HUES48 (cell line): ENCODE measurements around the gene HDAC4.

Source experiments
- H3K27ac ChIP-seq: one replicate; pipeline ENCODE4 v1.7.0; 2013; ENCODE audit warnings: low read depth, low read length, inconsistent platforms
- H3K27me3 ChIP-seq: 2 replicates; pipeline ENCODE4 v1.6.1; 2013; ENCODE audit warnings: mild to moderate bottlenecking, low read length; ENCODE audit not compliant: control insufficient read depth, insufficient read depth
- H3K36me3 ChIP-seq: 2 replicates; pipeline ENCODE4 v1.6.1; 2013; ENCODE audit warnings: low read length; ENCODE audit not compliant: control insufficient read depth, insufficient read depth
- H3K4me1 ChIP-seq: 2 replicates; pipeline ENCODE4 v1.6.1; 2013; ENCODE audit warnings: mild to moderate bottlenecking, low read length; ENCODE audit not compliant: control insufficient read depth, insufficient read depth
- H3K4me3 ChIP-seq: 2 replicates; pipeline ENCODE4 v1.5.1; 2013; ENCODE audit warnings: mild to moderate bottlenecking, low read depth, low read length
- H3K9ac ChIP-seq: 2 replicates; pipeline ENCODE4 v1.6.1; 2013; ENCODE audit warnings: mild to moderate bottlenecking, low read depth, low read length, moderate library complexity
- H3K9me3 ChIP-seq: 2 replicates; pipeline ENCODE4 v1.6.1; 2013; ENCODE audit warnings: low read length; ENCODE audit not compliant: control insufficient read depth, insufficient read depth

The HDAC4 gene

GRCh38 chr2:239247401-239248245 lies 153.2 kb downstream of the HDAC4 start:
- Histone ChIP-seq H3K27ac (no peak overlapping the region), H3K27me3 (no peaks in the 10 kb centered on the region), H3K36me3 (no peaks in the 10 kb centered on the region), H3K4me1 (peaks cover 15% of the 10 kb centered on the region; the same call in 1 of the 2 replicates), H3K9me3 (no peaks in the 10 kb centered on the region), H3K9ac (no peak overlapping the region), H3K4me3 (no peak overlapping the region)

DNA sequence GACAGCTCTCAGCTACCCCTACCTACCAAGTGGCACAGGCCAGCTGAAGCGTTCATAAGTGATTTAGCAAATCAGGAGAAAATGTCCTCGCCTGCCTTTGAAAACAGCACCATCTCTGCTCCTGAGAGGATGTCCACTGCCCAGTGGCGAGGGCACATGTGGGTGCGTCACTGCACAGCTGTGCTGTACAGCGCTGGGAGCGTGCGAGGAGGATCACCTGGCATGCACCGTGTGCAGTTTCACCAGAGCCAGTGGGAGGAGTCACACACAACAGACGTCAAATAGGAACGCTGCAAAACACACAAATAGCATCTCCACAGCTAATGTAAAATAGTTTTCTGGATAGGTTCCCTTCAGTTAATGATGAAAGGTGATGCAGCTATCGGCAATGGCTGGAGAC lies 154.1 kb downstream of the HDAC4 start:
- Histone ChIP-seq H3K4me1 (peaks cover 15% of the 10 kb centered on the region; the same call in 1 of the 2 replicates), H3K9me3 (no peaks in the 10 kb centered on the region), H3K9ac (peak overlapping the region; percentile 12; the same call in 1 of the 2 replicates)

DNA sequence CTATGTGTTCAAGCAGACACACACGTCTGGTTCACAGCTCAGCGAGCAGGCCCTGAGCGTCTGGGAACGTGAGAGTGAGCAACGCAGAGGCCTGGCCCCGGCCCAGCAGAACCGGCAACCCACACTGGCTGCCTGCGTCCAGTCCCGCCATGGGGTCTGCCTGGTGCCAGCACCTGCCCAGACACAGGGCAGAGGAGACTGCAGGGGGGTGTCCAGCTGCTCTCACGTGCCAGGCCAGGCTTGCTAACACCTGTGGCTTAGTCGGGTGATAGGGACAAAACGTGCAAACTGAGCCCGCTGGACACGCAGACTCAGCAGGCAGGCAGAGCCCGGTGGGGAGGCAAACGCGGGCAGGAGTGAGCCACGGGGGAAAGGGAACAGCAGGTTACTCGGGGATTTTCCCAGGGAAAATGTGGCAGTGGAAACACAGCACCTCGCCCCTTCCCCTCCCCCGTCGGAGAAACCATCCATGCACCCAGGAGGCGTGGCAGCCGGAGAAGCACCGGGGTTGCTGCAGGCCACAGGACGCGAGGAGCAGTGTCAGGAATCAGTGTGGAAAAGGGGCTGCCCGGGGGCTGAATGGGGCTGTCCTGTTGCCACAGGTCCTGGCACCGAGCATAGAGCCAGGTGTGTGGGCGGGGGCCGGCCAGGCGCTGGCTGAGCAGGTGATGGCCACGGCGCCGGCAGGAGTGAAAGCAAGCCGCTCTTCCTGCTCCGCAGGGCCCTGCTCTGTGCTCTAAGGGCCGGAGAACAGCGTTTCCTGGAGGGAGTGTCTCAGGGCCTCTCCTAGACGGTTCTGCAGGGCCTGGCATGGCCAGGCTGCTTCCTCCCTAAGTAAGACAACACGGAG lies 154.7 kb downstream of the HDAC4 start:
- no peaks in the 10 kb centered on the region for H3K27me3 ChIP-seq
- H3K9ac ChIP-seq = peak overlapping the region; percentile 12; the same call in 1 of the 2 replicates
- H3K4me3 ChIP-seq = no peak overlapping the region
- no peaks in the 10 kb centered on the region for H3K9me3 ChIP-seq
- H3K4me1 ChIP-seq = peaks cover 15% of the 10 kb centered on the region; the same call in 1 of the 2 replicates
- no peak overlapping the region for H3K27ac ChIP-seq
- no peaks in the 10 kb centered on the region for H3K36me3 ChIP-seq

More for the DNA sequence above, 154.1 kb downstream of the HDAC4 start:
- Histone ChIP-seq H3K27me3 (no peaks in the 10 kb centered on the region), H3K4me3 (no peak overlapping the region), H3K27ac (no peak overlapping the region), H3K36me3 (no peaks in the 10 kb centered on the region)

GRCh38 chr2:239245107-239245506 lies 155.7 kb downstream of the HDAC4 start:
- H3K4me3 ChIP-seq = no peak overlapping the region
- no peak overlapping the region for H3K27ac ChIP-seq
- peaks cover 15% of the 10 kb centered on the region; the same call in 1 of the 2 replicates for H3K4me1 ChIP-seq
- H3K9ac ChIP-seq = no peak overlapping the region
- H3K27me3 ChIP-seq = no peaks in the 10 kb centered on the region
- H3K36me3 ChIP-seq = no peaks in the 10 kb centered on the region
- no peaks in the 10 kb centered on the region for H3K9me3 ChIP-seq

GRCh38 chr2:239244625-239245024 lies 156.2 kb downstream of the HDAC4 start:
- Histone ChIP-seq H3K9me3 (no peaks in the 10 kb centered on the region), H3K27ac (no peak overlapping the region), H3K36me3 (no peaks in the 10 kb centered on the region), H3K4me1 (peaks cover 15% of the 10 kb centered on the region; the same call in 1 of the 2 replicates), H3K27me3 (no peaks in the 10 kb centered on the region), H3K4me3 (no peak overlapping the region), H3K9ac (no peak overlapping the region)

GRCh38 chr2:239241431-239241960 lies 159.3 kb downstream of the HDAC4 start:
- H3K4me3 ChIP-seq = no peak overlapping the region
- H3K36me3 ChIP-seq = no peaks in the 10 kb centered on the region
- H3K27ac ChIP-seq = no peak overlapping the region
- peaks cover 7% of the 10 kb centered on the region; the same call in 1 of the 2 replicates for H3K4me1 ChIP-seq
- no peaks in the 10 kb centered on the region for H3K27me3 ChIP-seq
- H3K9me3 ChIP-seq = no peaks in the 10 kb centered on the region
- H3K9ac ChIP-seq = no peak overlapping the region

GRCh38 chr2:239240414-239240881 lies 160.4 kb downstream of the HDAC4 start:
- H3K9me3 ChIP-seq = no peaks in the 10 kb centered on the region
- no peak overlapping the region for H3K27ac ChIP-seq
- H3K4me3 ChIP-seq = no peak overlapping the region
- H3K27me3 ChIP-seq = no peaks in the 10 kb centered on the region
- no peaks in the 10 kb centered on the region for H3K4me1 ChIP-seq
- no peak overlapping the region for H3K9ac ChIP-seq
- no peaks in the 10 kb centered on the region for H3K36me3 ChIP-seq

DNA sequence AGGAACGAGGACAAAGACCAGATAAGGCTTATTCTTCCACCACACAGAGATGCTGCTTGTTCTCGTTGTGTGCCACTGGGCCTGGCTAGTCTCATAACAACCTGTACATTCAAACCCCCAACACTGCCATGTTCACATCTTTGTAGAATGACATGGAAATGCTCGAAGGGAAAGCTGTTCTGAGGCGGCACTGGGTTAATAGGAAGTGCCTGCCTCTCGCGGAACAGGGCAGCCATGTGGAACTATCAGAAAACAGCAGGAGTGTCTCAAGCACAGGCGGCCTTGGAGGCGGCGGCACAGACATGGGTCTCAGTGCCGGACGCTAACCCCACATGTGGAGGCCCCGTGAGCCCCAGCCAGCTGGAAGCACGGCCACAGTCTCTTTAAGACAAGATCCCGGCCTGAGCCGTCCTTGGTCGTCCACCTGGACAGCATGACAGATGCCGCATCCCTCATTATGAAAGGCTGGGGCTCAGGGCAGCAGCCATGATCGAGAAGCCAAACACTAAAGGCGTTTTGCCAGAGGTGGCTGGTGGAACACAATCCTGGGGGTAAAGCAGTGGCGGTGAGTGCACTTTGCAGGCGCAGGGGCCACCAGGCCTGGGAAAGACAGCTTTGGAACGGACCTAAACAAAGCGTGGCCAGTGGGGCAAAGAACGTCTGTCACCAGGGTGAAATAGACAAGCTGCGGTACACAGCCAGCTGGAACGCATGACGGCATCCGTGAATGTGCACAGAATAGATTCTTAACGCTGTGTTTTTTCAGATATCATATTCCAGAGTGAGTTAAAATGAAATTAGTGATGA lies 161.0 kb downstream of the HDAC4 start:
- no peak overlapping the region for H3K9ac ChIP-seq
- H3K27ac ChIP-seq = no peak overlapping the region
- H3K9me3 ChIP-seq = no peaks in the 10 kb centered on the region
- no peak overlapping the region for H3K4me3 ChIP-seq
- no peaks in the 10 kb centered on the region for H3K36me3 ChIP-seq
- no peaks in the 10 kb centered on the region for H3K4me1 ChIP-seq
- H3K27me3 ChIP-seq = no peaks in the 10 kb centered on the region

DNA sequence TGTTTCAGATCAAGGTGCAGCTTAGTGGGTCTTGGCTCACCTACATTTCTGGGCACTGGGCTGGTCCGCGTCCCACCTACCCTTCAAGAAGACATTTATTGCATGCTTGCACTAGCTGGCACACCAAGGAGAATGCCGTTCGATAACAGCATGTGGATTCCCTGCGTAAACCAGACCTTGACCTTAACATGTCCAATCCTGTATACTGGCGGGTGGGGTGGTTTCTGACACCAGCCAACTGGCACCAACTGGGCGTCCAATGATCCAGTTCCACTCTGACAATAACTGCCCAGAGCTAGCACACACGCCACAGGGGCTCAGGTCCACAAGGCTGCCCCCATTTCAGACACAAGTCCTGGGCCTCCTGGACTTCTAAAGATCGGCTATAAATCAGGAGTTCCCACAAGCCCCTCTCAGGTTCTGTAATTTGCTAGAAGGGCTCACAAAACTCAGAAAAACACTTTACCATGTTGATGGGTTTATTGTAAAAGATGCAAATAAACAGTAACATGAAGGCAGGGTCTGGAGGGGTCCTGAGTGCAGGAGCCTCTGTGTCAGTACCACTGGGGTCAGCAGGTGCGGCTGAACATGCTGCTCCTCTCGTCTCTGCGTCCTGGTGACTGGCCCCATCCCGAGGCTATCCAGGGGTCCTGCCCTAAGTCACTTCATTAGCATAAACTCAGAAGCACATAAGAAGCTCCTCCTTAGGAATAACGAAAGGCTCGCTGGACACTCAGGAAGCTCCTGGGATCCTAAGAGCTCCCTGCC lies 161.8 kb downstream of the HDAC4 start:
- Histone ChIP-seq H3K27ac (no peak overlapping the region), H3K27me3 (no peaks in the 10 kb centered on the region), H3K36me3 (no peaks in the 10 kb centered on the region), H3K4me1 (no peaks in the 10 kb centered on the region), H3K4me3 (no peak overlapping the region), H3K9ac (no peak overlapping the region), H3K9me3 (no peaks in the 10 kb centered on the region)

DNA sequence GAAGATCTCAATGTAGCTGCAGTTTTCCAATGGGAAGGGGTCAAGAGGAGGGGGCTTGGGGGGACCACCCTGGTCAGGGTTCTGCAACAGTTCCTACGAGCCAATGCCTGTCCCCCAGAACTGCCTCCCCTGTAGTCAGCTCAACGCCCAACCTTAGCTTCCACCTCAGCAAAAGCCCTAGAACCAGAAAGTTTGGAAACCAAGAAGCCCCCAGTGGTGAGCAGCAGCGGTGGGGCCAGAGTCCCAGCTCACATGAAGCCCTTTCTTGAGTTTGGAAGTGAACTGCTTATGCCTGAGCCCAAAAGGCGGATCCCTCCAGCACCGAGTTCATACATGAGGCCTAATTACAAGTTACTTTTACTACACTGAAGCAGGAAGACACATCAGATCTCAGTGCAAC lies 162.4 kb downstream of the HDAC4 start:
- Histone ChIP-seq H3K36me3 (no peaks in the 10 kb centered on the region), H3K4me3 (no peak overlapping the region), H3K27me3 (no peaks in the 10 kb centered on the region), H3K27ac (no peak overlapping the region), H3K9ac (no peak overlapping the region), H3K9me3 (no peaks in the 10 kb centered on the region), H3K4me1 (no peaks in the 10 kb centered on the region)
